Adrenal gland (tissue), 12 donors: ENCODE measurements around the gene GRHPR. TPM values are rescaled to one million over a fixed set of nuclear protein-coding genes. Genes with fewer than 3 reads are reported as not detected.
"Not testable (repeated sequence)": the region's sequence is repeated elsewhere in the genome, so short reads cannot be mapped to it uniquely, and the experiment has no call there.

Experiments
- DNase-seq, 7 donors: peaks; one replicate each; pipeline ENCODE4 v3.0.0-alpha.2; 2019 to 2020
- H3K27ac ChIP-seq, 5 donors: fragments of 200-600 bp; sonication (generic) in 4 of 5; 1 replicate in 3 of 5; 2 replicates in 2 of 5; pipeline versions ENCODE4 v1.5.1 to v1.8.0; 2016 to 2020; ENCODE audit warnings: mild to moderate bottlenecking in 1 of 5
- H3K27me3 ChIP-seq: fragments of 200-600 bp; 2 replicates; pipeline ENCODE4 v1.8.0; 2021
- H3K36me3 ChIP-seq, 2 donors: fragments of 200-600 bp; replicated peaks in 1 of 2; 1 replicate in 1 of 2; 2 replicates in 1 of 2; pipeline versions ENCODE4 v1.5.1 to v1.8.0; 2018 to 2022
- H3K4me1 ChIP-seq, 2 donors: fragments of 200-600 bp; replicated peaks in 1 of 2; 1 replicate in 1 of 2; 2 replicates in 1 of 2; pipeline versions ENCODE4 v1.5.1 to v1.8.0; 2018 to 2021
- H3K4me3 ChIP-seq, 4 donors: fragments of 200-600 bp; sonication (generic) in 3 of 4; one replicate each; pipeline ENCODE4 v1.5.1; 2016 to 2018
- H3K9me3 ChIP-seq, 3 donors: fragments of 200-600 bp; sonication (generic) in 1 of 3; replicated peaks in 1 of 3; 1 replicate in 2 of 3; 2 replicates in 1 of 3; pipeline versions ENCODE4 v1.5.1 to v1.8.0; 2016 to 2021
- POLR2A ChIP-seq, 2 donors: fragments of 450-650 bp; IDR thresholded peaks; one replicate each; pipeline ENCODE4 v1.6.1; 2017; ENCODE audit warnings: antibody characterized with exemption in 2 of 2, mild to moderate bottlenecking in 2 of 2, moderate library complexity in 1 of 2
- WGBS, 4 donors: extraction: QIAGEN DNeasy Blood & Tissue Kit in 2 of 4; methylation state at CpG; one replicate each; pipeline versions ENCODE4 v1.1.5 to v1.1.7; 2013 to 2017; 5-methylcytosine and 5-hydroxymethylcytosine counted together
- intact Hi-C, 2 donors: fragments of 100-400 bp; cut with DNase I; formaldehyde crosslinking; loops; one replicate each; pipeline versions ENCODE4 v1.14.1 to v1.15.0; 2022 to 2023
- polyA plus RNA-seq, 3 donors: library from polyadenylated mRNA; stranded (reverse); fragments of 200-250 nt in 2 of 3; fragments of 350-450 nt in 1 of 3; fragmentation: Illumina TruSeq in 1 of 3; extraction: RNeasy Lipid Tissue Mini Kit (QIAGEN cat#74804) in 1 of 3; gene quantifications; one replicate each; pipeline ENCODE4 v1.2.3, GENCODE V29; 2013 to 2014
- total RNA-seq, 9 donors: library from RNA; depleted of rRNA in 4 of 9; stranded (reverse); fragments of >200 nt in 4 of 9; fragments of 120-200 nt in 1 of 9; fragmentation: NEBNext Ultra II Directional in 1 of 9; extraction: Animal tissue kit (Norgen Biotek cat#: 25700) in 1 of 9; gene quantifications; one replicate each; pipeline versions ENCODE4 v1.1.0 to v1.2.4, GENCODE V29; 2013 to 2023
- TF ChIP-seq, protein P1 (sequence below), 6 experiments: fragments of 450-650 bp in 4 of 6; fragments of 200-600 bp in 2 of 6; sonication (generic) in 1 of 6; IDR thresholded peaks; 1 replicate in 5 of 6; 2 replicates in 1 of 6; pipeline versions ENCODE4 v1.5.1 to v1.8.0; 2016 to 2021; ENCODE audit warnings: antibody characterized with exemption in 6 of 6, mild to moderate bottlenecking in 2 of 6, moderate library complexity in 1 of 6
- donor health status: healthy with polysubstance abuse.
- donor health status: Bipolar disorder and iron deficiency.
- donor health status: DM: yes; HTN: yes; CAD: no.
- donor health status: DM: no; HTN: no; CAD: no.
- donor health status: DM: no; HTN: no; CAD: no.
- donor health status: DM: yes; HTN: yes; CAD: no.

The GRHPR gene
- total and polyA plus RNA-seq, 12 donors = 83.3 to 434 (median 230) TPM

- Histone ChIP-seq H3K4me3 (no peak overlapping the region), H3K27me3 (no peaks in the 10 kb centered on the region), H3K4me1 (peaks cover 8 to 21% of the 10 kb centered on the region in 2 donors), H3K27ac (no peak overlapping the region), H3K9me3 (no peaks in the 10 kb centered on the region), H3K36me3 (no peaks in the 10 kb centered on the region)
- DNase-seq = no peak
- no peak for TF ChIP-seq POLR2A (IDR thresholded peaks at IDR 0.05)
- TF ChIP-seq, protein P1, sequence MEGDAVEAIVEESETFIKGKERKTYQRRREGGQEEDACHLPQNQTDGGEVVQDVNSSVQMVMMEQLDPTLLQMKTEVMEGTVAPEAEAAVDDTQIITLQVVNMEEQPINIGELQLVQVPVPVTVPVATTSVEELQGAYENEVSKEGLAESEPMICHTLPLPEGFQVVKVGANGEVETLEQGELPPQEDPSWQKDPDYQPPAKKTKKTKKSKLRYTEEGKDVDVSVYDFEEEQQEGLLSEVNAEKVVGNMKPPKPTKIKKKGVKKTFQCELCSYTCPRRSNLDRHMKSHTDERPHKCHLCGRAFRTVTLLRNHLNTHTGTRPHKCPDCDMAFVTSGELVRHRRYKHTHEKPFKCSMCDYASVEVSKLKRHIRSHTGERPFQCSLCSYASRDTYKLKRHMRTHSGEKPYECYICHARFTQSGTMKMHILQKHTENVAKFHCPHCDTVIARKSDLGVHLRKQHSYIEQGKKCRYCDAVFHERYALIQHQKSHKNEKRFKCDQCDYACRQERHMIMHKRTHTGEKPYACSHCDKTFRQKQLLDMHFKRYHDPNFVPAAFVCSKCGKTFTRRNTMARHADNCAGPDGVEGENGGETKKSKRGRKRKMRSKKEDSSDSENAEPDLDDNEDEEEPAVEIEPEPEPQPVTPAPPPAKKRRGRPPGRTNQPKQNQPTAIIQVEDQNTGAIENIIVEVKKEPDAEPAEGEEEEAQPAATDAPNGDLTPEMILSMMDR (IDR thresholded peaks at IDR 0.05) = no peak
- intact Hi-C loops = no loop called here
- WGBS, 4 donors = 91 to 96% (median 93%) methylated on average over 5 to 6 of the region's 6 CpGs
Observed at GRCh38 chr9:37468620-37469019, 46.1 kb downstream of the GRHPR start.

GRCh38 chr9:37471942-37472684 is 49.6 kb downstream of the GRHPR start:
- H3K9me3 ChIP-seq = no peaks in the 10 kb centered on the region

GRCh38 chr9:37473982-37474381 is 51.5 kb downstream of the GRHPR start:
- H3K4me1 ChIP-seq = peaks cover 0 to 14% of the 10 kb centered on the region in 2 donors
- 59 to 64% (median 61%) methylated on average over 6 of the region's 6 CpGs for WGBS, 4 donors
- H3K4me3 ChIP-seq, DNase-seq, H3K27me3 ChIP-seq, H3K27ac ChIP-seq, H3K9me3 ChIP-seq, H3K36me3 ChIP-seq: not testable (repeated sequence)
- intact Hi-C loops = loop anchor here in 1 of 2 donors (10.0 kb wide), 1 partner anchor 61 kb away; no protein-coding TSS in a partner anchor

More at GRCh38 chr9:37471942-37472684, 49.6 kb downstream of the GRHPR start:
- Histone ChIP-seq H3K27me3 (no peaks in the 10 kb centered on the region), H3K36me3 (no peaks in the 10 kb centered on the region), H3K4me3 (peak overlapping the region in 2 of 4 donors; percentile 29 to 45), H3K4me1 (peaks cover 0 to 14% of the 10 kb centered on the region in 2 donors), H3K27ac (peak overlapping the region; percentile 12 to 88 (median 71))
- WGBS, 4 donors = 14 to 17% (median 16%) methylated on average over 7 of the region's 7 CpGs
- peak in 1 of 2 donors; percentile 66 for TF ChIP-seq POLR2A (IDR thresholded peaks at IDR 0.05)
- TF ChIP-seq, protein P1 (IDR thresholded peaks at IDR 0.05) = no peak
- DNase-seq = peak in 2 of 7 donors; percentile 32 to 37
- intact Hi-C loops = loop anchor here in 1 of 2 donors (10.0 kb wide), 1 partner anchor 63 kb away; no protein-coding TSS in a partner anchor

DNA sequence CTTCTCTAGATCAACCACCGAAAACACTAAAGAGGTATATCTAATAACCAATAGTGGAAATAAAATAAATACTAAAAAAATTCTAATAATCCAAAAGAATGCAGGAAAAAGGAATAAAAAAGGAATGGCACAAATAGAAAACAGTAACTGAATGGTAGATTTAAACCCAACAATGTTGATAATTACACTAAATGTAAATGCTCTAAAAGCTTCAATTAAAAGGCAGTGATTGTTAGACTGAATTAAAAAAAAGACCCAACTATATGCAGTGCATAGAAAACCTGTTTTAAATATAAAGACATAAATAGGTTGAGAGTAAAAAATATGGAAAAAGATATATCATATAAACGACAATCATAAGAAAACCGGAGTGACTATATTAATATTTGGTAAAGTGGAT is 51.9 kb downstream of the GRHPR start:
- intact Hi-C loops = loop anchor here in 1 of 2 donors (10.0 kb wide), 1 partner anchor 60 kb away; no protein-coding TSS in a partner anchor
- Histone ChIP-seq H3K27me3 (no peaks in the 10 kb centered on the region), H3K4me1 (peaks cover 0 to 14% of the 10 kb centered on the region in 2 donors), H3K4me3 (no peak overlapping the region), H3K27ac (no peak overlapping the region), H3K36me3 (no peaks in the 10 kb centered on the region), H3K9me3 (no peaks in the 10 kb centered on the region)
- TF ChIP-seq POLR2A (IDR thresholded peaks at IDR 0.05) = no peak
- TF ChIP-seq, protein P1 (IDR thresholded peaks at IDR 0.05) = no peak
- WGBS, 4 donors = 82 to 92% (median 87%) methylated on average over 3 of the region's 3 CpGs
- DNase-seq = no peak
